Neural cell (in vitro differentiated cells): ENCODE results near the gene CLINT1. TPM values are rescaled to one million over a fixed set of nuclear protein-coding genes. Genes with fewer than 3 reads are reported as not detected.

Experiments
- H2AFZ ChIP-seq: fragments of 200-600, 300-800 bp; sonication (generic), shearing (Covaris generic); 2 replicates; pipeline ENCODE4 v1.6.0; 2014; ENCODE audit warnings: low read depth, mild to moderate bottlenecking, antibody characterized with exemption, low read length, moderate library complexity
- H3F3A ChIP-seq: fragments of 200-600 bp; shearing (Covaris generic); 2 replicates; pipeline ENCODE4 v1.6.1; 2016; ENCODE audit warnings: mild to moderate bottlenecking, moderate library complexity, mixed read lengths, antibody characterized with exemption, low read length; ENCODE audit not compliant: insufficient read depth, poor library complexity, severe bottlenecking
- H3K27ac ChIP-seq: fragments of 200-600, 300-800 bp; sonication (generic), shearing (Covaris generic); 2 replicates; pipeline ENCODE4 v1.5.1; 2014; ENCODE audit warnings: mild to moderate bottlenecking, low read length, moderate library complexity
- H3K27me3 ChIP-seq: fragments of 300-800, 200-600 bp; sonication (generic), shearing (Covaris generic); 2 replicates; pipeline ENCODE4 v1.6.0; 2014; ENCODE audit warnings: mild to moderate bottlenecking, low read depth, low read length, moderate library complexity; ENCODE audit not compliant: insufficient read depth
- H3K36me3 ChIP-seq: fragments of 300-800, 200-600 bp; sonication (generic), shearing (Covaris generic); 2 replicates; pipeline ENCODE4 v1.5.1; 2014; ENCODE audit warnings: mild to moderate bottlenecking, antibody characterized with exemption, low read length, moderate library complexity; ENCODE audit not compliant: insufficient read depth
- H3K4me2 ChIP-seq: fragments of 300-800, 200-600 bp; sonication (generic), shearing (Covaris generic); 2 replicates; pipeline ENCODE4 v1.6.0; 2014; ENCODE audit warnings: mild to moderate bottlenecking, low read length
- H3K4me3 ChIP-seq: fragments of 300-800, 200-600 bp; sonication (generic), shearing (Covaris generic); 2 replicates; pipeline ENCODE4 v1.5.1; 2014; ENCODE audit warnings: mild to moderate bottlenecking, low read length, moderate library complexity
- H3K79me2 ChIP-seq: fragments of 200-600 bp; shearing (Covaris generic); replicated peaks from 2 replicates; pipeline ENCODE4 v1.6.0; 2014; ENCODE audit warnings: mild to moderate bottlenecking, low read length, moderate library complexity; ENCODE audit not compliant: insufficient read depth
- H3K9ac ChIP-seq: fragments of 300-800, 200-600 bp; sonication (generic), shearing (Covaris generic); 2 replicates; pipeline ENCODE4 v1.6.1; 2016; ENCODE audit warnings: mild to moderate bottlenecking, low read length, mixed read lengths
- H3K9me2 ChIP-seq: fragments of 200-600 bp; shearing (Covaris generic); 2 replicates; pipeline ENCODE4 v1.6.1; 2016; ENCODE audit warnings: mild to moderate bottlenecking, low read length, mixed read lengths; ENCODE audit not compliant: insufficient read depth
- H3K9me3 ChIP-seq: fragments of 200-600, 300-800 bp; sonication (generic), shearing (Covaris generic); 2 replicates; pipeline ENCODE4 v1.6.1; 2016; ENCODE audit warnings: mild to moderate bottlenecking, mixed run types, low read length, moderate library complexity, mixed read lengths
- H4K20me1 ChIP-seq: fragments of 200-600 bp; shearing (Covaris generic); 2 replicates; pipeline ENCODE4 v1.6.1; 2016; ENCODE audit warnings: mild to moderate bottlenecking, mixed run types; ENCODE audit not compliant: insufficient read depth
- CTCF ChIP-seq: fragments of 450-650 bp; IDR thresholded peaks from 2 replicates; pipeline ENCODE4 v1.5.1; 2014; ENCODE audit warnings: antibody characterized with exemption, mild to moderate bottlenecking, moderate library complexity; ENCODE audit not compliant: poor library complexity, severe bottlenecking
- EP300 ChIP-seq: fragments of 450-650 bp; conservative IDR thresholded peaks from 2 replicates; pipeline ENCODE4 v1.6.1; 2014; ENCODE audit warnings: antibody characterized with exemption, mild to moderate bottlenecking, moderate library complexity; ENCODE audit not compliant: poor library complexity, severe bottlenecking
- EZH2 ChIP-seq: fragments of 200-600, 300-800 bp; shearing (Covaris generic), sonication (generic); IDR thresholded peaks from 2 replicates; pipeline ENCODE4 v1.6.1; 2014; ENCODE audit warnings: antibody characterized with exemption, low read length, borderline replicate concordance, mild to moderate bottlenecking; ENCODE audit not compliant: insufficient read depth, poor library complexity, severe bottlenecking
- MXI1 ChIP-seq: fragments of 450-650 bp; conservative IDR thresholded peaks from 2 replicates; pipeline ENCODE4 v1.6.1; 2014; ENCODE audit warnings: antibody characterized with exemption, mild to moderate bottlenecking; ENCODE audit not compliant: poor library complexity, severe bottlenecking
- POLR2AphosphoS5 ChIP-seq: IDR thresholded peaks from 2 replicates; pipeline ENCODE4 v1.6.1; 2012
- RAD21 ChIP-seq: fragments of 450-650 bp; conservative IDR thresholded peaks from 2 replicates; pipeline ENCODE4 v1.6.1; 2014; ENCODE audit warnings: antibody characterized with exemption, mild to moderate bottlenecking, moderate library complexity
- SMC3 ChIP-seq: fragments of 450-650 bp; conservative IDR thresholded peaks from 2 replicates; pipeline ENCODE4 v1.6.1; 2014; ENCODE audit warnings: antibody characterized with exemption, mild to moderate bottlenecking, moderate library complexity; ENCODE audit not compliant: poor library complexity
- TAF1 ChIP-seq: IDR thresholded peaks from 2 replicates; pipeline ENCODE4 v1.6.1; 2012; ENCODE audit warnings: low read depth
- polyA plus RNA-seq: library from polyadenylated mRNA; depleted of rRNA; stranded (reverse); fragments of >200 nt; gene quantifications from 2 replicates; pipeline ENCODE4 v1.2.3, GENCODE V29; 2014
- TF ChIP-seq, protein P1 (sequence below): IDR thresholded peaks from 2 replicates; pipeline ENCODE4 v1.6.1; 2012; ENCODE audit warnings: borderline replicate concordance

CLINT1 gene
- polyA plus RNA-seq, 1 donor from 2014 or later, result 47.3 TPM

DNA sequence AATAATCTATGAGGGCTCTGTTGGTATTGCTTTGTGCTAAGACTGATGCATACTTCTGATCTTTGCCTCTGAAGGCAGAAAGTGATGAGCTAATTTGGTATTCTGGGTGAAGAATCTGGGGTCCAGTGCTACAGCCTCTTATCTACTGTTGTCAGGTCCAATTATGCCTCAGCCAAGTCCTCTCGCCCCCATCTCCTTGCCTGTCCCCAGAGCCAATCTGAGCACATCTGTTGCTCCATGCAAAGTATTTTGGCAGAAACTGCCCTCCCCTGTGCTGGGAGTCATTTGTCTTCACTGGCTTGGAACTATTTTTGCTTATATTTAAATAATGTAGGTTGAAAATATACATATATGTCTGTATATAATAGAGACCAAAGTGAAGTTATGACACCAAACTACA lies 92.0 kb downstream of the CLINT1 start:
- no peak overlapping the region for H3K4me2 ChIP-seq
- TF ChIP-seq, protein P1, sequence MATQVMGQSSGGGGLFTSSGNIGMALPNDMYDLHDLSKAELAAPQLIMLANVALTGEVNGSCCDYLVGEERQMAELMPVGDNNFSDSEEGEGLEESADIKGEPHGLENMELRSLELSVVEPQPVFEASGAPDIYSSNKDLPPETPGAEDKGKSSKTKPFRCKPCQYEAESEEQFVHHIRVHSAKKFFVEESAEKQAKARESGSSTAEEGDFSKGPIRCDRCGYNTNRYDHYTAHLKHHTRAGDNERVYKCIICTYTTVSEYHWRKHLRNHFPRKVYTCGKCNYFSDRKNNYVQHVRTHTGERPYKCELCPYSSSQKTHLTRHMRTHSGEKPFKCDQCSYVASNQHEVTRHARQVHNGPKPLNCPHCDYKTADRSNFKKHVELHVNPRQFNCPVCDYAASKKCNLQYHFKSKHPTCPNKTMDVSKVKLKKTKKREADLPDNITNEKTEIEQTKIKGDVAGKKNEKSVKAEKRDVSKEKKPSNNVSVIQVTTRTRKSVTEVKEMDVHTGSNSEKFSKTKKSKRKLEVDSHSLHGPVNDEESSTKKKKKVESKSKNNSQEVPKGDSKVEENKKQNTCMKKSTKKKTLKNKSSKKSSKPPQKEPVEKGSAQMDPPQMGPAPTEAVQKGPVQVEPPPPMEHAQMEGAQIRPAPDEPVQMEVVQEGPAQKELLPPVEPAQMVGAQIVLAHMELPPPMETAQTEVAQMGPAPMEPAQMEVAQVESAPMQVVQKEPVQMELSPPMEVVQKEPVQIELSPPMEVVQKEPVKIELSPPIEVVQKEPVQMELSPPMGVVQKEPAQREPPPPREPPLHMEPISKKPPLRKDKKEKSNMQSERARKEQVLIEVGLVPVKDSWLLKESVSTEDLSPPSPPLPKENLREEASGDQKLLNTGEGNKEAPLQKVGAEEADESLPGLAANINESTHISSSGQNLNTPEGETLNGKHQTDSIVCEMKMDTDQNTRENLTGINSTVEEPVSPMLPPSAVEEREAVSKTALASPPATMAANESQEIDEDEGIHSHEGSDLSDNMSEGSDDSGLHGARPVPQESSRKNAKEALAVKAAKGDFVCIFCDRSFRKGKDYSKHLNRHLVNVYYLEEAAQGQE, result no peak
- TF ChIP-seq EZH2 (no peak), CTCF (no peak), RAD21 (no peak), EP300 (no peak), MXI1 (no peak), TAF1 (no peak), SMC3 (no peak), POLR2AphosphoS5 (no peak)
- no peak overlapping the region for H2AFZ ChIP-seq
- H3K4me3 ChIP-seq, result no peak overlapping the region
- no peaks in the 10 kb centered on the region for H3K9me3 ChIP-seq
- H3K36me3 ChIP-seq, result no peaks in the 10 kb centered on the region
- H4K20me1 ChIP-seq, result no peaks in the 10 kb centered on the region
- no peak overlapping the region for H3K9ac ChIP-seq
- no peaks in the 10 kb centered on the region for H3K27me3 ChIP-seq
- H3F3A ChIP-seq, result no peaks in the 10 kb centered on the region
- H3K9me2 ChIP-seq, result no peaks in the 10 kb centered on the region
- no peak overlapping the region for H3K27ac ChIP-seq
- no peaks in the 10 kb centered on the region for H3K79me2 ChIP-seq

- H3F3A ChIP-seq, result peaks cover 3% of the 10 kb centered on the region
- no peaks in the 10 kb centered on the region for H3K27me3 ChIP-seq
- H4K20me1 ChIP-seq, result no peaks in the 10 kb centered on the region
- no peak overlapping the region for H2AFZ ChIP-seq
- H3K27ac ChIP-seq, result no peak overlapping the region
- H3K4me3 ChIP-seq, result no peak overlapping the region
- no peak overlapping the region for H3K9ac ChIP-seq
- H3K36me3 ChIP-seq, result no peaks in the 10 kb centered on the region
- no peaks in the 10 kb centered on the region for H3K9me2 ChIP-seq
- H3K79me2 ChIP-seq, result no peaks in the 10 kb centered on the region
- no peaks in the 10 kb centered on the region for H3K9me3 ChIP-seq
- no peak overlapping the region for H3K4me2 ChIP-seq
- no peak for TF ChIP-seq TAF1
- no peak for TF ChIP-seq SMC3
- TF ChIP-seq RAD21, result no peak
- TF ChIP-seq EP300, result no peak
- no peak for TF ChIP-seq MXI1
- TF ChIP-seq, protein P1, result no peak
- no peak for TF ChIP-seq CTCF
- no peak for TF ChIP-seq EZH2
- TF ChIP-seq POLR2AphosphoS5, result no peak
Observed at GRCh38 chr5:157766442-157766841, 92.5 kb downstream of the CLINT1 start.
